Activated CD4-positive, alpha-beta T cell treated with anti-CD3 and anti-CD28 coated beads for 36 hours (primary cell): ENCODE data around the gene DCAF6. TPM values are rescaled to one million over a fixed set of nuclear protein-coding genes. Genes with fewer than 3 reads are reported as not detected.

Experiments
- ATAC-seq: fragments of 200-7000 bp; cut with Tn5 transposase; one replicate; pipeline ENCODE4 v1.10.0; 2021; ENCODE audit warnings: mild to moderate bottlenecking, moderate library complexity
- CTCF ChIA-PET: fragments of 350-600 bp; sonication (Branson Sonifier 250); formaldehyde crosslinking; loops from one replicate; lab custom pipeline; 2021; ENCODE audit warnings: antibody characterized with exemption; lab: Charles Lee
- POLR2A ChIA-PET: fragments of 350-600 bp; sonication (Branson Sonifier 250); formaldehyde crosslinking; loops from one replicate; lab custom pipeline; 2021; ENCODE audit warnings: antibody characterized with exemption, inconsistent platforms; lab: Charles Lee
- DNase-seq: peaks from one replicate; pipeline ENCODE4 v3.0.0-alpha.2; 2020
- H3K27ac Mint-ChIP-seq: one replicate; pipeline ENCODE4 v1.8.0; 2021; ENCODE audit warnings: mixed read lengths
- H3K27me3 Mint-ChIP-seq: one replicate; pipeline ENCODE4 v1.8.0; 2021; ENCODE audit warnings: mixed read lengths
- H3K36me3 Mint-ChIP-seq: one replicate; pipeline ENCODE4 v1.8.0; 2021; ENCODE audit warnings: low read depth, mixed read lengths
- H3K4me1 Mint-ChIP-seq: one replicate; pipeline ENCODE4 v1.8.0; 2021; ENCODE audit warnings: mixed read lengths
- H3K4me3 Mint-ChIP-seq: one replicate; pipeline ENCODE4 v1.8.0; 2021; ENCODE audit warnings: mild to moderate bottlenecking, moderate library complexity, mixed read lengths
- H3K9me3 Mint-ChIP-seq: one replicate; pipeline ENCODE4 v1.8.0; 2021; ENCODE audit warnings: low read depth, mixed read lengths
- intact Hi-C, 2 experiments: fragments of 100-400 bp; cut with DNase I in 1 of 2; cut with micrococcal nuclease in 1 of 2; formaldehyde crosslinking; loops; one replicate each; pipeline versions ENCODE4 v1.14.2 to v1.15.1; 2022 to 2024; cut with DNase I, micrococcal nuclease
- total RNA-seq, 2 experiments: library from RNA; stranded (reverse); gene quantifications; one replicate each; pipeline ENCODE4 v1.2.3, GENCODE V29; 2021

The DCAF6 gene
- total RNA-seq, 2 experiments from 2014 or later: 25.6 to 28.8 TPM

GRCh38 chr1:168104535-168104934 is 168.1 kb downstream of the DCAF6 start:
- Mint-ChIP-seq H3K27ac (no peak overlapping the region), H3K4me3 (no peak overlapping the region), H3K27me3 (no peaks in the 10 kb centered on the region), H3K36me3 (no peaks in the 10 kb centered on the region), H3K9me3 (no peaks in the 10 kb centered on the region), H3K4me1 (no peaks in the 10 kb centered on the region)
- ATAC-seq: no peak
- intact Hi-C loops: no loop called here
- POLR2A ChIA-PET: no interaction called here
- CTCF ChIA-PET: interaction anchor here (0.6 to 1.0 kb wide), 2 partner anchors 17 to 20 kb away, joined by 3 to 4 read pairs; no protein-coding TSS in a partner anchor
- DNase-seq: no peak

- DNase-seq: no peak
- intact Hi-C loops: no loop called here
- no peaks in the 10 kb centered on the region for H3K36me3 Mint-ChIP-seq
- CTCF ChIA-PET: interaction anchor here (1.0 kb wide), 1 partner anchor 23 kb away, joined by 4 read pairs; no protein-coding TSS in a partner anchor
- POLR2A ChIA-PET: no interaction called here
- no peak overlapping the region for H3K4me3 Mint-ChIP-seq
- no peaks in the 10 kb centered on the region for H3K27me3 Mint-ChIP-seq
- no peaks in the 10 kb centered on the region for H3K9me3 Mint-ChIP-seq
- H3K4me1 Mint-ChIP-seq: no peaks in the 10 kb centered on the region
- no peak for ATAC-seq
- no peak overlapping the region for H3K27ac Mint-ChIP-seq
These were observed 169.4 kb downstream of the DCAF6 start for GRCh38 chr1:168105846-168106245.

- intact Hi-C loops: no loop called here
- Mint-ChIP-seq H3K36me3 (no peaks in the 10 kb centered on the region), H3K4me3 (no peak overlapping the region), H3K27ac (no peak overlapping the region), H3K27me3 (no peaks in the 10 kb centered on the region), H3K4me1 (no peaks in the 10 kb centered on the region), H3K9me3 (no peaks in the 10 kb centered on the region)
- ChIA-PET CTCF (no interaction called here), POLR2A (no interaction called here)
- ATAC-seq (no peak), DNase-seq (no peak)
These were observed 169.8 kb downstream of the DCAF6 start for GRCh38 chr1:168106274-168106673.

GRCh38 chr1:168110896-168111545 is 174.5 kb downstream of the DCAF6 start:
- Mint-ChIP-seq H3K4me1 (peaks cover 10% of the 10 kb centered on the region), H3K4me3 (no peak overlapping the region), H3K9me3 (no peaks in the 10 kb centered on the region), H3K27me3 (no peaks in the 10 kb centered on the region), H3K36me3 (no peaks in the 10 kb centered on the region), H3K27ac (no peak overlapping the region)
- ChIA-PET POLR2A (no interaction called here), CTCF (interaction anchor here (0.7 to 0.8 kb wide), 3 partner anchors 13 to 554 kb away, joined by 3 read pairs; no protein-coding TSS in a partner anchor)
- DNase-seq: no peak
- intact Hi-C loops: no loop called here
- no peak for ATAC-seq

GRCh38 chr1:168112673-168113305 is 176.3 kb downstream of the DCAF6 start:
- H3K4me1 Mint-ChIP-seq: peaks cover 10% of the 10 kb centered on the region
- no peaks in the 10 kb centered on the region for H3K27me3 Mint-ChIP-seq
- H3K4me3 Mint-ChIP-seq: no peak overlapping the region
- DNase-seq: peak; percentile 86
- intact Hi-C loops: no loop called here
- H3K27ac Mint-ChIP-seq: no peak overlapping the region
- ATAC-seq: peak; percentile 97
- ChIA-PET POLR2A (interaction anchor here (0.5 kb wide), 1 partner anchor 830 kb away, joined by 3 read pairs; no protein-coding TSS in a partner anchor), CTCF (interaction anchor here (0.6 to 1.2 kb wide), 3 partner anchors 29 to 33 kb away, joined by 3 read pairs; no protein-coding TSS in a partner anchor)
- no peaks in the 10 kb centered on the region for H3K9me3 Mint-ChIP-seq
- no peaks in the 10 kb centered on the region for H3K36me3 Mint-ChIP-seq

GRCh38 chr1:168114845-168115244 is 178.4 kb downstream of the DCAF6 start:
- peaks cover 2% of the 10 kb centered on the region for H3K27me3 Mint-ChIP-seq
- ATAC-seq: no peak
- H3K36me3 Mint-ChIP-seq: no peaks in the 10 kb centered on the region
- H3K4me1 Mint-ChIP-seq: peaks cover 10% of the 10 kb centered on the region
- intact Hi-C loops: no loop called here
- ChIA-PET CTCF (interaction anchor here (0.6 kb wide), 1 partner anchor 19 kb away, joined by 3 read pairs; no protein-coding TSS in a partner anchor), POLR2A (interaction anchor here (0.7 kb wide), 1 partner anchor 50 kb away, joined by 8 read pairs; no protein-coding TSS in a partner anchor)
- DNase-seq: no peak
- no peak overlapping the region for H3K27ac Mint-ChIP-seq
- H3K9me3 Mint-ChIP-seq: no peaks in the 10 kb centered on the region
- H3K4me3 Mint-ChIP-seq: no peak overlapping the region

- Mint-ChIP-seq H3K4me3 (no peak overlapping the region), H3K27me3 (peaks cover 2% of the 10 kb centered on the region), H3K36me3 (no peaks in the 10 kb centered on the region), H3K9me3 (no peaks in the 10 kb centered on the region), H3K27ac (no peak overlapping the region), H3K4me1 (peaks cover 10% of the 10 kb centered on the region)
- ATAC-seq (no peak), DNase-seq (no peak)
- intact Hi-C loops: no loop called here
- POLR2A ChIA-PET: no interaction called here
- CTCF ChIA-PET: interaction anchor here (1.2 kb wide), 1 partner anchor 14 kb away, joined by 4 read pairs; no protein-coding TSS in a partner anchor
These were observed 179.9 kb downstream of the DCAF6 start for GRCh38 chr1:168116327-168116799.

DNA sequence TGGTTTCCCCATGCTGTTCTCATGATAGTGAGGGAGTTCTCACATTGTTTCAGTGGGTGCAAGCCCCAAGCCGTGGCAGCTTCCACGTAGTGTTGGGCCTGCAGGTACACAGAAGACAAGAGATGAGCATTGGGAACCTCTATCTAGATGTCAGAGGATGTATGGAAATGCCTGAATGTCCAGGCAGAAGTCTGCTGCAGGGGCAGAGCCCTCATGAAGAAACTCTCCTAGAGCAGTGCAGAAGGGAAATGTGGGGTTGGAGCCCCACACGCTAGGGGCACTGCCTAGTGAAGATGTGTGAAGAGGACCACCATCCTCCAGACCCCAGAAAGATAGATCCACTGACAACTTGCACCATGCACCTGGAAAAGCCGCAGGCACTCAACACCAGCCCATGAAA is 183.3 kb downstream of the DCAF6 start:
- H3K9me3 Mint-ChIP-seq: no peaks in the 10 kb centered on the region
- peaks cover 15% of the 10 kb centered on the region for H3K27me3 Mint-ChIP-seq
- H3K27ac Mint-ChIP-seq: no peak overlapping the region
- no peaks in the 10 kb centered on the region for H3K4me1 Mint-ChIP-seq
- intact Hi-C loops: no loop called here
- POLR2A ChIA-PET: no interaction called here
- no peak overlapping the region for H3K4me3 Mint-ChIP-seq
- CTCF ChIA-PET: no interaction called here
- DNase-seq (no peak), ATAC-seq (no peak)
- H3K36me3 Mint-ChIP-seq: no peaks in the 10 kb centered on the region

DNA sequence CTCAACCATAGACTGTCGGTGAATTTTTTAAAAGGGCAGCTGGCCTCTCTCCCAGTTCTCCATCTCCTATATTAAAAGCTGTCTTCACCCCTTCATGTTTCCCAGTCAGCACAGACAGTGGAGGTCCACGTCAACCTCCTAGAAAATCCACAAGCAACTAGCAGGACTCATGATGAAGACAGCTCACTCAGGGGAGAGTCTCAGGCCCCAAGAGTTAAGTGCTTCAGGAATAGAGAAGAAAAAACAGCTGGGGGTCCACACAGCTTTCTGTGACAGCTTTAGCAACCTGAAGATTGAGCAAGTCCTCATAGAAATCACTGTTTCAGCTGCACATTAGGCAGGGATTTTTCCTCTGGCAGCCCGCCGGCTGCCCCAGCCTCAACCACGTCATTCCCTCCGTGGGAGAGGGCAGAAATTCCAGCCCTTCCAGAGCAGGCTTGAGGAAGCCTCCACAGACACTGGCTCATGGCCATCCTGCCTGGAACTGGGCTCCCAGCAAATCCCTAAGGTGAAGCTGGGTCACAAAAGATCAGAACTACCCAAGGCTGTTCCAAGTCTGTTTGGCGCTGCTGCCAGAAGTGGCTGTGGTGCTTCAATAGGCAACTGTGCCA is 185.0 kb downstream of the DCAF6 start:
- ATAC-seq (no peak), DNase-seq (no peak)
- peaks cover 17% of the 10 kb centered on the region for H3K27me3 Mint-ChIP-seq
- H3K27ac Mint-ChIP-seq: no peak overlapping the region
- CTCF ChIA-PET: interaction anchor here (0.7 kb wide), 2 partner anchors 17 to 425 kb away, joined by 3 read pairs; no protein-coding TSS in a partner anchor
- intact Hi-C loops: no loop called here
- POLR2A ChIA-PET: interaction anchor here (0.6 kb wide), 1 partner anchor 97 kb away, joined by 5 read pairs; no protein-coding TSS in a partner anchor
- H3K4me1 Mint-ChIP-seq: no peaks in the 10 kb centered on the region
- no peak overlapping the region for H3K4me3 Mint-ChIP-seq
- H3K36me3 Mint-ChIP-seq: no peaks in the 10 kb centered on the region
- H3K9me3 Mint-ChIP-seq: no peaks in the 10 kb centered on the region

GRCh38 chr1:168125051-168125450 is 188.6 kb downstream of the DCAF6 start:
- Mint-ChIP-seq H3K9me3 (peaks cover 3% of the 10 kb centered on the region), H3K27ac (no peak overlapping the region), H3K4me1 (no peaks in the 10 kb centered on the region), H3K4me3 (no peak overlapping the region), H3K36me3 (no peaks in the 10 kb centered on the region), H3K27me3 (peaks cover 26% of the 10 kb centered on the region)
- POLR2A ChIA-PET: no interaction called here
- DNase-seq: no peak
- CTCF ChIA-PET: interaction anchor here (1.2 to 2.0 kb wide), 2 partner anchors 21 to 43 kb away, joined by 3 to 5 read pairs; no protein-coding TSS in a partner anchor
- intact Hi-C loops: no loop called here
- ATAC-seq: no peak
